Natural killer cell (primary cell): ENCODE measurements around the gene PRR7. TPM values are rescaled to one million over a fixed set of nuclear protein-coding genes. Genes with fewer than 3 reads are reported as not detected.
A peak's percentile ranks its signal among the peaks of the same experiment; 100 is the strongest.

Source experiments
- ATAC-seq, 3 donors: fragments of 150-1000 bp in 2 of 3; fragments of 200-7000 bp in 1 of 3; cut with Tn5 transposase; 1 replicate in 1 of 3; 2 replicates in 2 of 3; pipeline ENCODE4 v1.10.0; 2021; ENCODE audit warnings: mild to moderate bottlenecking in 2 of 3, moderate library complexity in 2 of 3
- DNase-seq, 2 donors: peaks; one replicate each; pipeline versions ENCODE4 v3.0.0 to v3.0.0-alpha.2; 2013 to 2021; ENCODE audit warnings: mixed read lengths in 1 of 2
- H3K27ac ChIP-seq: one replicate; pipeline ENCODE4 v1.5.1; 2013; ENCODE audit warnings: mild to moderate bottlenecking, low read length
- H3K27me3 ChIP-seq: one replicate; pipeline ENCODE4 v1.6.1; 2013; ENCODE audit warnings: low read length; ENCODE audit not compliant: control insufficient read depth, insufficient read depth
- H3K36me3 ChIP-seq: one replicate; pipeline ENCODE4 v1.6.1; 2013; ENCODE audit warnings: low read length; ENCODE audit not compliant: control insufficient read depth, insufficient read depth
- H3K4me1 ChIP-seq: one replicate; pipeline ENCODE4 v1.6.1; 2013; ENCODE audit warnings: low read length; ENCODE audit not compliant: control insufficient read depth, insufficient read depth
- H3K4me3 ChIP-seq: one replicate; pipeline ENCODE4 v1.5.1; 2013; ENCODE audit warnings: low read length
- H3K9me3 ChIP-seq: one replicate; pipeline ENCODE4 v1.6.1; 2013; ENCODE audit warnings: low read length; ENCODE audit not compliant: control insufficient read depth, insufficient read depth
- H3K27ac Mint-ChIP-seq, 2 donors: one replicate each; pipeline ENCODE4 v1.8.0; 2022; ENCODE audit warnings: mild to moderate bottlenecking in 2 of 2, mixed read lengths in 2 of 2, moderate library complexity in 1 of 2
- H3K27me3 Mint-ChIP-seq, 2 donors: one replicate each; pipeline ENCODE4 v1.8.0; 2022; ENCODE audit warnings: low read depth in 2 of 2, mixed read lengths in 2 of 2
- H3K36me3 Mint-ChIP-seq: one replicate; pipeline ENCODE4 v1.8.0; 2022; ENCODE audit warnings: mixed read lengths
- H3K4me1 Mint-ChIP-seq, 2 donors: one replicate each; pipeline ENCODE4 v1.8.0; 2022; ENCODE audit warnings: mixed read lengths in 2 of 2
- H3K4me3 Mint-ChIP-seq: one replicate; pipeline ENCODE4 v1.8.0; 2022; ENCODE audit warnings: mild to moderate bottlenecking, moderate library complexity, mixed read lengths
- H3K9me3 Mint-ChIP-seq, 2 donors: one replicate each; pipeline ENCODE4 v1.8.0; 2022; ENCODE audit warnings: mixed read lengths in 2 of 2
- WGBS: methylation state at CpG from one replicate; pipeline ENCODE4 v1.1.7; 2013; ENCODE audit warnings: missing lambda C conversion rate; ENCODE audit not compliant: insufficient coverage; 5-methylcytosine and 5-hydroxymethylcytosine counted together
- intact Hi-C: fragments of 100-400 bp; cut with micrococcal nuclease; formaldehyde crosslinking; loops from one replicate; pipeline ENCODE4 v1.14.2; 2022
- total RNA-seq, 4 donors: library from RNA; stranded (reverse); fragments of 120-200 nt in 1 of 4; gene quantifications; one replicate each; pipeline versions ENCODE4 v1.2.3 to v1.2.4, GENCODE V29; 2013 to 2022
- TF ChIP-seq, protein P1 (sequence below): fragments of 200-600 bp; IDR thresholded peaks from one replicate; pipeline ENCODE4 v1.8.0; 2022; ENCODE audit warnings: antibody characterized with exemption

Gene PRR7
- total RNA-seq, 3 donors from 2014 or later (not counting 1 experiment from before 2014, with no cell fraction given), result 21.6 to 27.9 (median 23.3) TPM

GRCh38 chr5:177404641-177405179, 41.9 kb upstream of the PRR7 start:
- TF ChIP-seq, protein P1, sequence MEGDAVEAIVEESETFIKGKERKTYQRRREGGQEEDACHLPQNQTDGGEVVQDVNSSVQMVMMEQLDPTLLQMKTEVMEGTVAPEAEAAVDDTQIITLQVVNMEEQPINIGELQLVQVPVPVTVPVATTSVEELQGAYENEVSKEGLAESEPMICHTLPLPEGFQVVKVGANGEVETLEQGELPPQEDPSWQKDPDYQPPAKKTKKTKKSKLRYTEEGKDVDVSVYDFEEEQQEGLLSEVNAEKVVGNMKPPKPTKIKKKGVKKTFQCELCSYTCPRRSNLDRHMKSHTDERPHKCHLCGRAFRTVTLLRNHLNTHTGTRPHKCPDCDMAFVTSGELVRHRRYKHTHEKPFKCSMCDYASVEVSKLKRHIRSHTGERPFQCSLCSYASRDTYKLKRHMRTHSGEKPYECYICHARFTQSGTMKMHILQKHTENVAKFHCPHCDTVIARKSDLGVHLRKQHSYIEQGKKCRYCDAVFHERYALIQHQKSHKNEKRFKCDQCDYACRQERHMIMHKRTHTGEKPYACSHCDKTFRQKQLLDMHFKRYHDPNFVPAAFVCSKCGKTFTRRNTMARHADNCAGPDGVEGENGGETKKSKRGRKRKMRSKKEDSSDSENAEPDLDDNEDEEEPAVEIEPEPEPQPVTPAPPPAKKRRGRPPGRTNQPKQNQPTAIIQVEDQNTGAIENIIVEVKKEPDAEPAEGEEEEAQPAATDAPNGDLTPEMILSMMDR, result no peak
- no peaks in the 10 kb centered on the region for H3K9me3 Mint-ChIP-seq
- no peaks in the 10 kb centered on the region for H3K36me3 Mint-ChIP-seq

DNA sequence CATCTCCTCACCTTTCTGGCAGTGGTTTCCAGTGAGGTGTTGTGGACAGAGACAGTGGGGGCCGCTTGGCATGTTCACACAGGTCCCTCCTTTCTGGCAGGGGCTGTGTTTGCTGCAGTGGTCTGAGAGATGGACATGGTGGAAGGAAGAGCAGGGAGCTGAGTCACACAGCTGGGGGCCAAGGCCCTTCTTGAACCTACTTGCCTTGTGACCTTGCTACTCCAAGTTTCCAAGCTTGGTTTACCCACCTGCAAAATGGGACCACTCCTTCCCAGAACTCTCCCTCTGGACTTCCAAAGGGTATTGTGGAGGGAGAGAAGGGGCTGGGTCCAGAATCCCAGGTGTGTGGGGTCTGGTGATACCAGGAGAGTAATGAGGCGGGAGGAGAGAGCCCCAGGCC, 41.3 kb upstream of the PRR7 start:
- Histone ChIP-seq H3K27me3 (peaks cover 20% of the 10 kb centered on the region), H3K9me3 (no peaks in the 10 kb centered on the region), H3K36me3 (no peaks in the 10 kb centered on the region), H3K27ac (peak overlapping the region; percentile 2), H3K4me3 (no peak overlapping the region), H3K4me1 (peaks cover 60% of the 10 kb centered on the region)
- 53% methylated on average over 2 of the region's 2 CpGs for WGBS
- Mint-ChIP-seq H3K4me3 (peak overlapping the region; percentile 57), H3K36me3 (no peaks in the 10 kb centered on the region), H3K27me3 (peaks cover 13 to 17% of the 10 kb centered on the region in 2 donors), H3K9me3 (no peaks in the 10 kb centered on the region), H3K27ac (peak overlapping the region; percentile 62 to 84), H3K4me1 (peaks cover 45 to 53% of the 10 kb centered on the region in 2 donors)
- TF ChIP-seq, protein P1, result no peak
- peak in 1 of 2 donors; percentile 21 for DNase-seq
- ATAC-seq, result no peak
- intact Hi-C loops, result no loop called here

More at GRCh38 chr5:177404641-177405179, 41.9 kb upstream of the PRR7 start:
- Histone ChIP-seq H3K9me3 (no peaks in the 10 kb centered on the region), H3K4me3 (no peak overlapping the region), H3K27ac (peak overlapping the region; percentile 22), H3K4me1 (peaks cover 55% of the 10 kb centered on the region), H3K27me3 (peaks cover 20% of the 10 kb centered on the region), H3K36me3 (no peaks in the 10 kb centered on the region)
- DNase-seq (no peak), ATAC-seq (no peak)
- H3K4me3 Mint-ChIP-seq, result peak overlapping the region; percentile 72
- peaks cover 43 to 52% of the 10 kb centered on the region in 2 donors for H3K4me1 Mint-ChIP-seq
- whole genome bisulfite sequencing, result 54% methylated on average over 16 of the region's 16 CpGs
- peak overlapping the region; percentile 62 to 84 for H3K27ac Mint-ChIP-seq
- H3K27me3 Mint-ChIP-seq, result peaks cover 13 to 17% of the 10 kb centered on the region in 2 donors
- intact Hi-C loops, result loop anchor here (1.0 kb wide), 3 partner anchors 22 to 97 kb away; partner anchors contain the start of gene GRK6

GRCh38 chr5:177405805-177406204, 40.8 kb upstream of the PRR7 start:
- peak overlapping the region; percentile 2 for H3K27ac ChIP-seq
- ATAC-seq, result peak; percentile 19 to 42 (median 23)
- H3K9me3 ChIP-seq, result no peaks in the 10 kb centered on the region
- no peaks in the 10 kb centered on the region for H3K36me3 ChIP-seq
- H3K4me1 ChIP-seq, result peaks cover 65% of the 10 kb centered on the region
- WGBS, result 5% methylated on average over 5 of the region's 5 CpGs
- intact Hi-C loops, result no loop called here
- H3K27me3 ChIP-seq, result peaks cover 19% of the 10 kb centered on the region
- Mint-ChIP-seq H3K4me1 (peaks cover 49 to 58% of the 10 kb centered on the region in 2 donors), H3K36me3 (no peaks in the 10 kb centered on the region), H3K4me3 (peak overlapping the region; percentile 57), H3K9me3 (no peaks in the 10 kb centered on the region), H3K27me3 (peaks cover 13 to 17% of the 10 kb centered on the region in 2 donors), H3K27ac (peak overlapping the region; percentile 70 to 84)
- TF ChIP-seq, protein P1, result no peak
- H3K4me3 ChIP-seq, result no peak overlapping the region
- peak; percentile 29 to 38 for DNase-seq
